Astrocyte of the spinal cord (primary cell): Measurements from ENCODE around the gene HSP90AB1.

Source experiments
- DNase-seq: peaks from one replicate; pipeline ENCODE4 v3.0.0; 2011; ENCODE audit warnings: low read depth, low spot score
- H3K4me3 ChIP-seq: 2 replicates; pipeline ENCODE4 v1.5.1; 2011; ENCODE audit warnings: low read depth, mild to moderate bottlenecking, low read length, moderate library complexity
- in situ Hi-C: cut with HindIII; loops from 2 replicates; pipeline ENCODE4 v1.10.0; 2017; ENCODE audit warnings: low sequenced_read_pairs
- TF ChIP-seq, protein P1 (sequence below): IDR thresholded peaks from 2 replicates; pipeline ENCODE4 v1.5.1; 2012; ENCODE audit warnings: low read depth, mild to moderate bottlenecking, low read length, inconsistent platforms

The HSP90AB1 gene

DNA sequence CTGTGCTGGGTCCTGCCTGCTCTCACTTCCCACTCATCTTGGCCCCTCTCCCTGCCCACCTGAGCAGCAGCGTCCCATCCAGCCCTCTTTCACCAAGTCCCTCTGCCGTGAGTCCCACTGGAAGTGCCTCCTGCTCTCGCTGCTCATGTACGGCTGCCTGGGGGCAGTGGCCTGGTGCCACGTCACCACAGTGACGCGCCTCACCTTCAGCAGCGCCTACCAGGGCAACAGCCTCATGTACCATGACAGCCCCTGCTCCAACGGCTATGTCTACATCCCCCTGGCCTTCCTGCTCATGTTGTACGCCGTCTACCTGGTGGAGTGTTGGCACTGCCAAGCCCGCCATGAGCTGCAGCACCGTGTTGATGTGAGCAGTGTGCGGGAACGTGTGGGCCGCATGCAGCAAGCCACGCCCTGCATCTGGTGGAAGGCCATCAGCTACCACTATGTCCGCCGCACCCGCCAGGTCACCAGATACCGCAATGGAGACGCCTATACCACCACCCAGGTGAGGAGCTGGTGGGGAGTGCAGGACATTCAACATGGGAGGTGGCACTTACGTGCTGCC is 26.2 kb downstream of the HSP90AB1 start:
- TF ChIP-seq, protein P1, sequence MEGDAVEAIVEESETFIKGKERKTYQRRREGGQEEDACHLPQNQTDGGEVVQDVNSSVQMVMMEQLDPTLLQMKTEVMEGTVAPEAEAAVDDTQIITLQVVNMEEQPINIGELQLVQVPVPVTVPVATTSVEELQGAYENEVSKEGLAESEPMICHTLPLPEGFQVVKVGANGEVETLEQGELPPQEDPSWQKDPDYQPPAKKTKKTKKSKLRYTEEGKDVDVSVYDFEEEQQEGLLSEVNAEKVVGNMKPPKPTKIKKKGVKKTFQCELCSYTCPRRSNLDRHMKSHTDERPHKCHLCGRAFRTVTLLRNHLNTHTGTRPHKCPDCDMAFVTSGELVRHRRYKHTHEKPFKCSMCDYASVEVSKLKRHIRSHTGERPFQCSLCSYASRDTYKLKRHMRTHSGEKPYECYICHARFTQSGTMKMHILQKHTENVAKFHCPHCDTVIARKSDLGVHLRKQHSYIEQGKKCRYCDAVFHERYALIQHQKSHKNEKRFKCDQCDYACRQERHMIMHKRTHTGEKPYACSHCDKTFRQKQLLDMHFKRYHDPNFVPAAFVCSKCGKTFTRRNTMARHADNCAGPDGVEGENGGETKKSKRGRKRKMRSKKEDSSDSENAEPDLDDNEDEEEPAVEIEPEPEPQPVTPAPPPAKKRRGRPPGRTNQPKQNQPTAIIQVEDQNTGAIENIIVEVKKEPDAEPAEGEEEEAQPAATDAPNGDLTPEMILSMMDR, result no peak
- H3K4me3 ChIP-seq, result no peak overlapping the region
- DNase-seq, result no peak
- in situ Hi-C loops, result no loop called here

DNA sequence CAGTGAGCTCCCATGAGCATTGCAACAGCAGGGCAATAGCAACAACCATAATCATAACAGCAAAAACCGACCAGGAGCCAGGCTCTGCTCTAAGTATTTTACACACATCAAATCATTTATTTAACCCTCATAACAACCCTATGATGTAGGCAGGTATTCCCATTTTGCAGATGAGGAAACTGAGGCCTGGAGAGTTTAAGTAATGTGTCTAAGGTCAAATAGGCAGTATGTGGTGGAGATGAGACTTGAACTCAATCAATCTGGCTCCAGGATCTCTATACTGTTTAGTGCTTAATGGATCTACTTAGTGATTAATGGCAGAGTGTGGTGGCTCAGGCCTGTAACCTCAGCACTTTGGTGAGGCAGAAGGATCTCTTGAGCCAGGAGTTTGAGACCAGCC is 26.7 kb downstream of the HSP90AB1 start:
- TF ChIP-seq, protein P1, result no peak
- no peak for DNase-seq
- H3K4me3 ChIP-seq, result no peak overlapping the region
- in situ Hi-C loops, result no loop called here

DNA sequence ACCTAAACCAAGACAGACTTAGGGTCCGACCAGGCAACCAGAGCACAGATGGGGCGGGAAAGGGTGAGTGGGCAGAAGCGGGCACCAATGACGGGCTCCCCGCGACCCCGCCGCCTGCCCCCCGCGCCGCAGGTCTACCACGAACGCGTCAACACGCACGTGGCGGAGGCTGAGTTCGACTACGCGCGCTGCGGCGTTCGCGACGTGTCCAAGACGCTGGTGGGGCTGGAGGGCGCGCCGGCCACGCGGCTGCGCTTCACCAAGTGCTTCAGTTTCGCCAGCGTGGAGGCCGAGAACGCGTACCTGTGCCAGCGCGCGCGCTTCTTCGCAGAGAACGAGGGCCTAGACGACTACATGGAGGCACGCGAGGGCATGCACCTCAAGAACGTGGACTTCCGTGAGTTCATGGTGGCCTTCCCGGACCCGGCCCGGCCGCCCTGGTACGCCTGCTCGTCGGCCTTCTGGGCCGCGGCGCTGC is 28.4 kb downstream of the HSP90AB1 start:
- in situ Hi-C loops, result no loop called here
- H3K4me3 ChIP-seq, result no peak overlapping the region
- no peak for DNase-seq
- TF ChIP-seq, protein P1, result no peak

GRCh38 chr6:44275749-44276648 is 29.1 kb downstream of the HSP90AB1 start:
- TF ChIP-seq, protein P1, result no peak
- in situ Hi-C loops, result no loop called here
- H3K4me3 ChIP-seq, result no peak overlapping the region
- no peak for DNase-seq

GRCh38 chr6:44276667-44277640 is 30.1 kb downstream of the HSP90AB1 start:
- no peak overlapping the region for H3K4me3 ChIP-seq
- no peak for DNase-seq
- TF ChIP-seq, protein P1, result no peak
- in situ Hi-C loops, result no loop called here

DNA sequence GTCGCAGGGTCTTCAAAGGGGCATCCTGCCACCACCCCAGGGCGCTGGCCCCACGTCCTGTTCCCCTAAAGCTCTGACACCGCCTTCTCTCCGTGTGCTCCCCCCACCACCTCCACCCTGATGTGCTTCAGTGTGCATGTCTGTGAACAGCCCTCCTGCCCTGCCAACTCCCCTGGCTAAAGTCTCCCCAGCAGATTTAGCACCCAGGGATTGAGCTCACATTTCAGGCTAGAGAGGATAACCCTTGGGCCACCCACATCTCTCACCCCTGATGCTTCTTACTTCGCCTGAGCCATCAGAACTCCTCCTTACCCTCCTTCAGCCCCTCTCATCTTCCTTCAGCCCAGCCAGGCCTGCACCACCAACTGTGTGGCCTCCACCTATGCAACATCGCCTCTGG is 30.9 kb downstream of the HSP90AB1 start:
- in situ Hi-C loops, result no loop called here
- H3K4me3 ChIP-seq, result no peak overlapping the region
- TF ChIP-seq, protein P1, result no peak
- DNase-seq, result no peak
